ENCODE measurements around the gene TOR1B. TPM values are rescaled to one million over a fixed set of nuclear protein-coding genes. Genes with fewer than 3 reads are reported as not detected.
A peak's percentile ranks its signal among the peaks of the same experiment; 100 is the strongest.

The TOR1B gene
- polyA plus RNA-seq, 1 of the 3 experiments (the other 2 are of a cell fraction): 37.4 TPM

DNA sequence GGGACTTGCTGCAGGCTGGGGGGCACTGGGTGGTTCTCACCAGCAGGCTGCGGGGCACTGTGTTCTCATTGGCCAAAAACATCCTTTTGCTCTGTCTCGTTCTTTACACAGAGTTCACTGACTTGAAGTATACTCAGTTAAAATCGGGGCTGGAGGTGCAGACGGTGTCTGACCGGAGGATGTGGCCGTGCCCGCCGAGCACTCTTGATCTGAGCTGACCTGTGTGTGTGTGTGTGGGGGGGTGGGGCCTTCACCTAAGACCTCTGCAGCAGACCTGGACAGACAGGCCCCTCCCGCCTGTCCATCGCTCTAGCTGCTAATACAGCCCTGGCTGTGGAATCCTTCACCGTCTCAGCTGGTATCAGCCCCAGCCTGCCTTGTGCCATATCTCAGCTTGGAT is 7.1 kb downstream of the TOR1B start:
- WGBS (ENCODE audit: low lambda C conversion rate): 92% methylated on average over 5 of the region's 11 CpGs
- H4K20me1 ChIP-seq (ENCODE audit: insufficient read depth): no peaks in the 10 kb centered on the region
- peaks cover 21% of the 10 kb centered on the region for H3F3A ChIP-seq (replicated peaks; ENCODE audit: insufficient read depth)

DNA sequence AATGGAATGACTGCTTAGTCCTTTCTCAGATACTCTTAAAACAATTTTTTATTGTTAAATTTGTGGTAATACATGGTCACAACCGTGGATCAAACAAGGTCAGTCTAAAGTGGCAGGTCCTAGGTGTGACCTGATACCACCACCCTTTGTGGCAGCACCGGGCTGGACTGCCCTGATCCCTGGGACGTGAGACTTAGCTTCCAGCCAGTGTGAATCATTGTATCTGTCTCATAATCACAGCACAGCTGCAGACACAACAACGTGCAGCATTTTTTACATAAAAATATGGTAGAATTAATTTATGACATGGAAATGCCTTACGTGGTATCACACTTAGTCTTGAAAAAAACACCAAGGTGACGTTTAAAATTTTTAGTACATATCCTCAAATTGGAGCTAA is 7.8 kb downstream of the TOR1B start:
- H3K27me3 ChIP-seq (ENCODE audit: insufficient read depth): no peaks in the 10 kb centered on the region
- peaks cover 1 to 58% of the 10 kb centered on the region in 2 experiments for H3K36me3 ChIP-seq (replicated peaks in 1 of 2; ENCODE audit: control insufficient read depth in 1 of 2, insufficient read depth in 2 of 2, low read length in 1 of 2)
- peaks cover 8% of the 10 kb centered on the region; the same call in 1 of the 2 replicates for H3K79me2 ChIP-seq (ENCODE audit: insufficient read depth)
- H2AFZ ChIP-seq (ENCODE audit: low read depth): no peak overlapping the region
- no peak overlapping the region for H3K4me3 ChIP-seq (ENCODE audit: low read depth in 2 of 2, low read length in 1 of 2)
- no peaks in the 10 kb centered on the region for H4K20me1 ChIP-seq (ENCODE audit: insufficient read depth)
- no peaks in the 10 kb centered on the region for H3K9me3 ChIP-seq
- H3K9me2 ChIP-seq: no peaks in the 10 kb centered on the region
- WGBS (ENCODE audit: low lambda C conversion rate): 77% methylated on average over 6 of the region's 6 CpGs
- H3K4me2 ChIP-seq: no peak overlapping the region
- CTCF ChIA-PET: interaction anchor here (0.7 to 3.8 kb wide), 5 partner anchors 13 to 232 kb away, joined by 3 to 12 read pairs (median 3); partner anchors contain the start of gene TOR1A
- H3F3A ChIP-seq (replicated peaks; ENCODE audit: insufficient read depth): peaks cover 19% of the 10 kb centered on the region
- POLR2A ChIA-PET: interaction anchor here (0.6 to 1.2 kb wide), 2 partner anchors 8 to 181 kb away, joined by 3 read pairs; no protein-coding TSS in a partner anchor
- DNase-seq: no peak
- H3K4me1 ChIP-seq (ENCODE audit: control insufficient read depth in 1 of 2, insufficient read depth in 2 of 2, low read depth in 1 of 2, low read length in 1 of 2): peaks cover 0 to 2% of the 10 kb centered on the region in 2 experiments; a peak in 2 of 4 replicates
- no peak overlapping the region for H3K9ac ChIP-seq
- no peak overlapping the region for H3K27ac ChIP-seq (ENCODE audit: low read depth in 2 of 2, low read length in 1 of 2)
- TF ChIP-seq, protein P1, sequence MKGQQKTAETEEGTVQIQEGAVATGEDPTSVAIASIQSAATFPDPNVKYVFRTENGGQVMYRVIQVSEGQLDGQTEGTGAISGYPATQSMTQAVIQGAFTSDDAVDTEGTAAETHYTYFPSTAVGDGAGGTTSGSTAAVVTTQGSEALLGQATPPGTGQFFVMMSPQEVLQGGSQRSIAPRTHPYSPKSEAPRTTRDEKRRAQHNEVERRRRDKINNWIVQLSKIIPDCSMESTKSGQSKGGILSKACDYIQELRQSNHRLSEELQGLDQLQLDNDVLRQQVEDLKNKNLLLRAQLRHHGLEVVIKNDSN (IDR thresholded peaks at IDR 0.05; ENCODE audit: borderline replicate concordance, low read depth): no peak
- TF ChIP-seq YY1 (IDR thresholded peaks at IDR 0.05; ENCODE audit: low read depth) (no peak), FOXJ3 (CRISPR knock-in tag; IDR thresholded peaks at IDR 0.05) (no peak), SMC3 (IDR thresholded peaks at IDR 0.05; ENCODE audit: low read depth, low read length) (no peak), CHD2 (IDR thresholded peaks at IDR 0.05; ENCODE audit: low read length, partially characterized antibody) (no peak), ELF1 (IDR thresholded peaks at IDR 0.05) (no peak), TCF12 (IDR thresholded peaks at IDR 0.05) (no peak)
- TF ChIP-seq, protein P2, sequence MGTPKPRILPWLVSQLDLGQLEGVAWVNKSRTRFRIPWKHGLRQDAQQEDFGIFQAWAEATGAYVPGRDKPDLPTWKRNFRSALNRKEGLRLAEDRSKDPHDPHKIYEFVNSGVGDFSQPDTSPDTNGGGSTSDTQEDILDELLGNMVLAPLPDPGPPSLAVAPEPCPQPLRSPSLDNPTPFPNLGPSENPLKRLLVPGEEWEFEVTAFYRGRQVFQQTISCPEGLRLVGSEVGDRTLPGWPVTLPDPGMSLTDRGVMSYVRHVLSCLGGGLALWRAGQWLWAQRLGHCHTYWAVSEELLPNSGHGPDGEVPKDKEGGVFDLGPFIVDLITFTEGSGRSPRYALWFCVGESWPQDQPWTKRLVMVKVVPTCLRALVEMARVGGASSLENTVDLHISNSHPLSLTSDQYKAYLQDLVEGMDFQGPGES (IDR thresholded peaks at IDR 0.05; ENCODE audit: low read depth, low read length): no peak
- TF ChIP-seq, protein P3, sequence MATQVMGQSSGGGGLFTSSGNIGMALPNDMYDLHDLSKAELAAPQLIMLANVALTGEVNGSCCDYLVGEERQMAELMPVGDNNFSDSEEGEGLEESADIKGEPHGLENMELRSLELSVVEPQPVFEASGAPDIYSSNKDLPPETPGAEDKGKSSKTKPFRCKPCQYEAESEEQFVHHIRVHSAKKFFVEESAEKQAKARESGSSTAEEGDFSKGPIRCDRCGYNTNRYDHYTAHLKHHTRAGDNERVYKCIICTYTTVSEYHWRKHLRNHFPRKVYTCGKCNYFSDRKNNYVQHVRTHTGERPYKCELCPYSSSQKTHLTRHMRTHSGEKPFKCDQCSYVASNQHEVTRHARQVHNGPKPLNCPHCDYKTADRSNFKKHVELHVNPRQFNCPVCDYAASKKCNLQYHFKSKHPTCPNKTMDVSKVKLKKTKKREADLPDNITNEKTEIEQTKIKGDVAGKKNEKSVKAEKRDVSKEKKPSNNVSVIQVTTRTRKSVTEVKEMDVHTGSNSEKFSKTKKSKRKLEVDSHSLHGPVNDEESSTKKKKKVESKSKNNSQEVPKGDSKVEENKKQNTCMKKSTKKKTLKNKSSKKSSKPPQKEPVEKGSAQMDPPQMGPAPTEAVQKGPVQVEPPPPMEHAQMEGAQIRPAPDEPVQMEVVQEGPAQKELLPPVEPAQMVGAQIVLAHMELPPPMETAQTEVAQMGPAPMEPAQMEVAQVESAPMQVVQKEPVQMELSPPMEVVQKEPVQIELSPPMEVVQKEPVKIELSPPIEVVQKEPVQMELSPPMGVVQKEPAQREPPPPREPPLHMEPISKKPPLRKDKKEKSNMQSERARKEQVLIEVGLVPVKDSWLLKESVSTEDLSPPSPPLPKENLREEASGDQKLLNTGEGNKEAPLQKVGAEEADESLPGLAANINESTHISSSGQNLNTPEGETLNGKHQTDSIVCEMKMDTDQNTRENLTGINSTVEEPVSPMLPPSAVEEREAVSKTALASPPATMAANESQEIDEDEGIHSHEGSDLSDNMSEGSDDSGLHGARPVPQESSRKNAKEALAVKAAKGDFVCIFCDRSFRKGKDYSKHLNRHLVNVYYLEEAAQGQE (IDR thresholded peaks at IDR 0.05; ENCODE audit: low read depth, low read length): no peak

More for the DNA sequence above, 7.1 kb downstream of the TOR1B start:
- Histone ChIP-seq H3K27ac (ENCODE audit: low read depth in 2 of 2, low read length in 1 of 2) (no peak overlapping the region), H3K4me1 (ENCODE audit: control insufficient read depth in 1 of 2, insufficient read depth in 2 of 2, low read depth in 1 of 2, low read length in 1 of 2) (peaks cover 0 to 8% of the 10 kb centered on the region in 2 experiments; a peak in 2 of 4 replicates), H3K4me3 (ENCODE audit: low read depth in 2 of 2, low read length in 1 of 2) (no peak overlapping the region), H3K79me2 (ENCODE audit: insufficient read depth) (peaks cover 14% of the 10 kb centered on the region; the same call in 1 of the 2 replicates), H3K4me2 (no peak overlapping the region), H3K36me3 (replicated peaks in 1 of 2; ENCODE audit: control insufficient read depth in 1 of 2, insufficient read depth in 2 of 2, low read length in 1 of 2) (peaks cover 6 to 56% of the 10 kb centered on the region in 2 experiments), H2AFZ (ENCODE audit: low read depth) (no peak overlapping the region), H3K9me3 (no peaks in the 10 kb centered on the region), H3K9me2 (no peaks in the 10 kb centered on the region), H3K9ac (no peak overlapping the region), H3K27me3 (ENCODE audit: insufficient read depth) (no peaks in the 10 kb centered on the region)
- TF ChIP-seq TCF12 (IDR thresholded peaks at IDR 0.05) (no peak), POLR2AphosphoS5 (IDR thresholded peaks at IDR 0.05; ENCODE audit: low read depth, low read length) (peak; percentile 20; the same call in 1 of the 2 replicates)
- TF ChIP-seq, protein P3 (IDR thresholded peaks at IDR 0.05; ENCODE audit: low read depth, low read length): no peak
- TF ChIP-seq, protein P4, sequence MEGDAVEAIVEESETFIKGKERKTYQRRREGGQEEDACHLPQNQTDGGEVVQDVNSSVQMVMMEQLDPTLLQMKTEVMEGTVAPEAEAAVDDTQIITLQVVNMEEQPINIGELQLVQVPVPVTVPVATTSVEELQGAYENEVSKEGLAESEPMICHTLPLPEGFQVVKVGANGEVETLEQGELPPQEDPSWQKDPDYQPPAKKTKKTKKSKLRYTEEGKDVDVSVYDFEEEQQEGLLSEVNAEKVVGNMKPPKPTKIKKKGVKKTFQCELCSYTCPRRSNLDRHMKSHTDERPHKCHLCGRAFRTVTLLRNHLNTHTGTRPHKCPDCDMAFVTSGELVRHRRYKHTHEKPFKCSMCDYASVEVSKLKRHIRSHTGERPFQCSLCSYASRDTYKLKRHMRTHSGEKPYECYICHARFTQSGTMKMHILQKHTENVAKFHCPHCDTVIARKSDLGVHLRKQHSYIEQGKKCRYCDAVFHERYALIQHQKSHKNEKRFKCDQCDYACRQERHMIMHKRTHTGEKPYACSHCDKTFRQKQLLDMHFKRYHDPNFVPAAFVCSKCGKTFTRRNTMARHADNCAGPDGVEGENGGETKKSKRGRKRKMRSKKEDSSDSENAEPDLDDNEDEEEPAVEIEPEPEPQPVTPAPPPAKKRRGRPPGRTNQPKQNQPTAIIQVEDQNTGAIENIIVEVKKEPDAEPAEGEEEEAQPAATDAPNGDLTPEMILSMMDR (IDR thresholded peaks at IDR 0.05): no peak
- CTCF ChIA-PET: interaction anchor here (0.8 to 3.8 kb wide), 3 partner anchors 19 to 83 kb away, joined by 3 to 12 read pairs (median 3); no protein-coding TSS in a partner anchor
- no peak for DNase-seq
- POLR2A ChIA-PET: interaction anchor here (1.2 kb wide), 1 partner anchor 8 kb away, joined by 3 read pairs; no protein-coding TSS in a partner anchor
